HEK293T (cell line): ENCODE results near the gene FTO.

Experiments used
- BHLHE40 ChIP-seq: fragments of 450-650 bp; IDR thresholded peaks from 2 replicates; pipeline ENCODE4 v1.6.1; 2016; ENCODE audit warnings: mild to moderate bottlenecking, moderate library complexity, borderline replicate concordance
- CTBP1 ChIP-seq: fragments of 450-650 bp; IDR thresholded peaks from 2 replicates; pipeline ENCODE4 v1.6.1; 2016; ENCODE audit warnings: borderline replicate concordance
- ELF4 ChIP-seq: fragments of 450-650 bp; IDR thresholded peaks from 2 replicates; pipeline ENCODE4 v1.6.1; 2017; ENCODE audit warnings: antibody characterized with exemption
- FOXA1 ChIP-seq: fragments of 450-650 bp; IDR thresholded peaks from 2 replicates; pipeline ENCODE4 v1.6.1; 2016; ENCODE audit warnings: mild to moderate bottlenecking
- FOXK2 ChIP-seq: fragments of 450-650 bp; IDR thresholded peaks from 2 replicates; pipeline ENCODE4 v1.6.1; 2016; ENCODE audit warnings: mild to moderate bottlenecking
- FOXM1 ChIP-seq: fragments of 450-650 bp; IDR thresholded peaks from 2 replicates; pipeline ENCODE4 v1.6.1; 2017; ENCODE audit warnings: mild to moderate bottlenecking, borderline replicate concordance
- HDGF ChIP-seq: fragments of 450-650 bp; IDR thresholded peaks from 2 replicates; pipeline ENCODE4 v1.6.1; 2017; ENCODE audit warnings: antibody characterized with exemption, borderline replicate concordance
- LEF1 ChIP-seq: fragments of 450-650 bp; IDR thresholded peaks from 2 replicates; pipeline ENCODE4 v1.6.1; 2017; ENCODE audit warnings: mild to moderate bottlenecking, borderline replicate concordance
- NFRKB ChIP-seq: fragments of 450-650 bp; IDR thresholded peaks from 2 replicates; pipeline ENCODE4 v1.6.1; 2016; ENCODE audit warnings: mild to moderate bottlenecking, moderate library complexity
- SP1 ChIP-seq: fragments of 450-650 bp; IDR thresholded peaks from 2 replicates; pipeline ENCODE4 v1.6.1; 2017
- SUZ12 ChIP-seq: fragments of 450-650 bp; IDR thresholded peaks from 2 replicates; pipeline ENCODE4 v1.6.1; 2016; ENCODE audit warnings: mild to moderate bottlenecking
- TARDBP ChIP-seq: fragments of 450-650 bp; IDR thresholded peaks from 2 replicates; pipeline ENCODE4 v1.6.1; 2016
- ZNF384 ChIP-seq: fragments of 450-650 bp; IDR thresholded peaks from 2 replicates; pipeline ENCODE4 v1.6.1; 2016
- TF ChIP-seq, protein P1 (sequence below): fragments of 450-650 bp; IDR thresholded peaks from 2 replicates; pipeline ENCODE4 v1.6.1; 2016

DNA sequence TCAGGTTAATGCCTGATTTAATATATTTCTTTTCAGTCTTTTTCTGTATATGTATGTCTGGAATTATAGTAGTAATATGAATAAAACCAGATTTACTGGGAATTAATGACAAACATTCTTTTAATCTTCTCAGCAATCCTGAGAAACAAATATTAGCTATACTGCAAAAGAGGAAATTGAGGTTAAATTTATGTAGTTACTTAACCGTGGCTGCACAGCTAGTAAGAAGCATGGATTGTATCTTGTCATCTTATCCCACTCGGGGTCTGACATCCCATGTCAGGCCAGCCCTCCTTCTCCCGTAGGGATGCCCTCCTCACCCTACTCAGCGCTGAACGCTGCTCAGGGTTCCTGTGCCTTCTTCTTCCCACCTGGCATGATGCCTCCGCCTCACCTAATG lies 143.0 kb downstream of the FTO start:
- no peak for TF ChIP-seq SP1
- TF ChIP-seq ELF4, result no peak
- TF ChIP-seq SUZ12, result no peak
- TF ChIP-seq NFRKB, result no peak
- no peak for TF ChIP-seq ZNF384
- TF ChIP-seq FOXK2, result no peak
- TF ChIP-seq, protein P1, sequence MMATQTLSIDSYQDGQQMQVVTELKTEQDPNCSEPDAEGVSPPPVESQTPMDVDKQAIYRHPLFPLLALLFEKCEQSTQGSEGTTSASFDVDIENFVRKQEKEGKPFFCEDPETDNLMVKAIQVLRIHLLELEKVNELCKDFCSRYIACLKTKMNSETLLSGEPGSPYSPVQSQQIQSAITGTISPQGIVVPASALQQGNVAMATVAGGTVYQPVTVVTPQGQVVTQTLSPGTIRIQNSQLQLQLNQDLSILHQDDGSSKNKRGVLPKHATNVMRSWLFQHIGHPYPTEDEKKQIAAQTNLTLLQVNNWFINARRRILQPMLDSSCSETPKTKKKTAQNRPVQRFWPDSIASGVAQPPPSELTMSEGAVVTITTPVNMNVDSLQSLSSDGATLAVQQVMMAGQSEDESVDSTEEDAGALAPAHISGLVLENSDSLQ, result no peak
- no peak for TF ChIP-seq FOXM1
- no peak for TF ChIP-seq FOXA1
- no peak for TF ChIP-seq HDGF
- TF ChIP-seq LEF1, result no peak
- TF ChIP-seq BHLHE40, result no peak
- no peak for TF ChIP-seq TARDBP
- TF ChIP-seq CTBP1, result no peak
